GM20431 (cell line): ENCODE results near the gene RAB11FIP3.
"Not testable (repeated sequence)": the region's sequence is repeated elsewhere in the genome, so short reads cannot be mapped to it uniquely, and the experiment has no call there.

ENCODE experiments used
- in situ Hi-C: fragments of 300-500 bp; cut with MseI, MboI; formaldehyde crosslinking; loops from one replicate; pipeline ENCODE4 v1.15.0; 2020; ENCODE audit warnings: low sequenced_read_pairs; ENCODE audit not compliant: unreplicated experiment

The RAB11FIP3 gene

DNA sequence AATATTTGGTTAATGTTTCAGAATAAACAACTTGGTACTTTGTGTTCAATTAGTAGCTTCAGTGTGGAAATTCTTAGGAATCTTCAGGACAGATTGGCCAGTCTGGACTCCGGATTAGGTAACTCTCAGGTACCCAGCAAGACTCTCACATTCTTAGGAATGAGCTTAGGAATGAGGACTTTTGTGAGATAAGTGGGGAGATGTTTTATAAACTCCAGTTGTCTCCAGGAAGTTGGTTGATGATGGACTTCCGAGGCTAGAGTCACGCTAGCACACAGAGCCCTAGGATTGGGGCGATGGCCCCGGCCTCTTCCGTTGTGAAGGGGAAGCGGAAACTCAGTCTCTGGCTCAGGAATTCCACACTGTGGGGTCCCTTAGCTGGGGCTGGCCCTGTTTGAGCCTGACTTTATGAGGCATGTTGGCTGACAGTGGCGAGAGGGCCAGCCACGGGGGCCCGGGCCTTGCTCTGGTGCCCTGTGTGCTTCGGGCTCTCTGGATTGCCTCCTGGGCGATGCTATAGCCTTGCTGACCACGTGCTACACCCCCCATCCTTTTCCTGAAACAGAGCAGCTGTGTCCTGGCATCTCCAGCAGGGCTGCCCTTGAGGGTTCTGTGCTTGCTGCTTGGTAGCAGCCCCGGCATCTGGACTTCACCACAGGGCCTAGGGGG lies 32.4 kb downstream of the RAB11FIP3 start:
- in situ Hi-C loops = no loop called here

DNA sequence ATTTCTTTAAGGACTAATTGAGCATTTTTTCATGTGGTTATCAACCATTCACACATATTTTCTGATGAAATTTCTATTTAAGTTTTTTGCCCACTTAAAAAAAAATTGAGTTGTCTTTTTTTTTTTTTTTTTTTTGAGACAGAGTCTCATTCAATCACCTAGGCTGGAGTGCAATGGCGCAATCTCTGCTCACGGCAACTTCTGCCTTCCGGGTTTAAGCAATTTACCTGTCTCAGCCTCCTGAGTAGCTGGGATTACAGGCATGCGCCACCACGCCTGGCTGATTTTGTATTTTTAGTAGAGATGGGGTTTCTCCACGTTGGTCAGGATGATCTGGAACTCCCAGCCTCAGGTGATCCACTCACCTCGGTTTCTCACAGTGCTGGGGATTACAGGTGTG lies 34.3 kb downstream of the RAB11FIP3 start:
- in situ Hi-C loops = no loop called here

DNA sequence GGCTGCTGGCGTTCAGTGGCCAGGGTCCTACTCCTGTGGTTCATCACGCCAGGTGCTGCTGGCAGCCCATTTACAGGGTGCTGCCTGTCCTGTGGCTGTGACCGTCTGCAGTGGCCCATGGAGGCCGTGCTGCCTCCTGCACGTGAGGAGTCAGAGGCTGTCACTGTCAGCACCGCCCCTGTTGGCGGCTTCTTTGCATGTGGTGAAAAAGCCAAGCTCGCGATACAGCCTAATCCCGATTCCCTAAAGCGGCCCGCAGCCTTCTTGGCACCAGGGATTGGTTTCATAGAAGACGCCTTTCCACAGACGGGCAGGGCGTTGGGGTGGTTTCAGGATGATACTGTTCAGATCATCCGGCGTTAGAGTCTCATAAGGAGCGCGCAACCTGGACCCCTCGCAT lies 35.3 kb downstream of the RAB11FIP3 start:
- in situ Hi-C loops = no loop called here

DNA sequence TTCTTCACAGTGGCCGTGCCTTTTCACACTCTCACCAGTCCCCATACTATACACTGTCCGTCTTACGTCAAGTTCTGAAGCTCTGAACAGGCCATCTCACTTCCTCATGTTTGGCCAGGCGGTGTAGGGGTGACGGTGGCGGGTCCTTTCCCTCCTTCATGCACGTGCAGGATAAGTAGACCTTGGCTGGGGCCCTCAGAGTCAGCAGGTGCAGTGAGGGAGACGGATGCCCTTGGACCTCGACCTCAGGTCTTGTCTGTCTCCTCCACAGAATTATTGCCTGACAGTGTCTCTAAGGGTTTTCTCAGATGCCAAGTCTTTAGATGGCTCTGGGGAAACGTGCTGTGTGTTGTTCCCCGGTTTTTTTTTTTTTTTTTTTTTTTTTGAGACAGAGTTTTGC lies 37.6 kb downstream of the RAB11FIP3 start:
- in situ Hi-C loops = no loop called here

DNA sequence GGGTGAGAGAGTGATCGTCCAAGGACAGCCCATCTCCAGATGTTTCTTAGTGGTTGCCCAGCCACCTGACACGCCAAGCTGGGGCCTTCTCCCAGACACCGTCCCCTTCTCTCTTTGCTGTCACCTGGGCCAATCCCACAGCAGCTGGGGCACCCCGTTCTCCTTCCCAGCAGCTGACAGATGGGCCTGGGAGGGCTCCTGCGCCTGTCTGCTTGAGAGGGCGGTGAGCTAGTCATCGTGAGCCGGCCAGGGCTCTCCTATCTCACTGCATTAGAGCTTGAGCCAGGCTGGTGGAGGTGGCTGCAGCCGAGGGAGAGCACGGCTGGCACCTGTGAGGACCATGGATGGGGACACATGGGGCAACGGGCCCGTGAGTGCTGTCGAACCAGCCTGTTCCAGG lies 41.2 kb downstream of the RAB11FIP3 start:
- in situ Hi-C loops = no loop called here

DNA sequence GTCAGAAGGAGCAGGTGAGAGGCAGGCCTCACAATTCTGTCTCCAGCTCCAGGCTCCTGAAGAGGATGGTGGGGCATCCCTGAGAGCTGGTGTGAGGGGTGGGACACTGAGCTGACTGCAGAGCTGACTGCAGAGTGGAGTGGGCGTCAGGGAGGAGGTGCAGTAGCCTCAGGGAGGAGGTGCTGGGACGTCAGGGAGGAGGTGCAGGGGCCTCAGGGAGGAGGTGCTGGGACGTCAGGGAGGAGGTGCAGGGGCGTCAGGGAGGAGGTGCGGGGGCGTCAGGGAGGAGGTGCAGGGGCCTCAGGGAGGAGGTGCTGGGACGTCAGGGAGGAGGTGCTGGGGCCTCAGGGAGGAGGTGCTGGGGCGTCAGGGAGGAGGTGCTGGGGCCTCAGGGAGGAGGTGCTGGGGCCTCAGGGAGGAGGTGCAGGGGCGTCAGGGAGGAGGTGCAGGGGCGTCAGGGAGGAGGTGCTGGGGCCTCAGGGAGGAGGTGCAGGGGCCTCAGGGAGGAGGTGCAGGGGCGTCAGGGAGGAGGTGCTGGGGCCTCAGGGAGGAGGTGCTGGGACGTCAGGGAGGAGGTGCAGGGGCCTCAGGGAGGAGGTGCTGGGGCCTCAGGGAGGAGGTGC lies 41.9 kb downstream of the RAB11FIP3 start:
- in situ Hi-C loops = not testable (repeated sequence)

DNA sequence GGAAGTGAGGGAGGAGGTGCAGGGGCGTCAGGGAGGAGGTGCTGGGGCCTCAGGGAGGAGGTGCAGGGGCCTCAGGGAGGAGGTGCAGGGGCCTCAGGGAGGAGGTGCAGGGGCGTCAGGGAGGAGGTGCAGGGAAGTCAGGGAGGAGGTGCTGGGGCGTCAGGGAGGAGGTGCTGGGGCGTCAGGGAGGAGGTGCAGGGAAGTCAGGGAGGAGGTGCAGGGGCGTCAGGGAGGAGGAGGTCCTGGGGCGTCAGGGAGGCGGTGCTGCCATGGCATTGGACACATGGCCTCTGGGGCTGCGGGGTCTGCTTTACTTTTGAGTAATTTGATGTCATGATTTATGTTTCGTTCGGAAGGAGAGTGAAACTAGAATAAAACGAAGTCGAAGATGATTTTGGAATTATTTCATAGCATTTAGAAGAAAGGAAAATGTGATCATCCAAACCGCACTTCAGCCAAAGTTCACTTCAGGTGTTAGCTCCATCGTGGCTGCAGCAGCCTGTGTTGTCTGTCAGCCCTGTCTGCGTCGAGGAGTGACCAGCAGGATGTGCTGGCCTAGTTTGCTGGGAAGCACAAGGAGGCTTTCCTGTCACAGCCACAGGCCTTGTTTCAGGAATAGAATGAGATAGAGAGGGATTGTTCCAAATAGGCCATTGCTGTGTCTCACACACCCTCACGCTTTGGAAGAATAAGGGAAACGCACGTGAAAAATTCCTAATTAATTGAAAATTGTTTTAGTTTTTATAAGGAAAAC lies 42.8 kb downstream of the RAB11FIP3 start:
- in situ Hi-C loops = no loop called here

DNA sequence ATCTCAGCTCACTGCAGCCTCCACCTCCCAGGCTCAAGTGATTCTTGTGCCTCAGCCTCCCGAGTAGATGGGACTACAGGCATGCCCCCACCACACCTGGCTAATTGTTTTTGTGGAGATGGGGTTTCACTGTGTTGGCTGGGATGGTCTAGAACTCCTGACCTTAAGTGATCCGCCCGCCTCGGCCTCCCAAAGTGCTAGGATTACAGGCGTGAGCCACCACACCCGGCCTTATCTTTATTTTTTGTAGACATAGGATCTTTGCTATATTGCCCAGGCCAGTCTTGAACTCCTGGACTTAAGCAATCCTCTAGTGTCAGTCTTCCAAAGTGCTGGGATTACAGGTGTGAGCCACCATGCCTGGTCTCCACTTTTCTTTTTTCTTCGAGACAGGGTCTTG lies 44.0 kb downstream of the RAB11FIP3 start:
- in situ Hi-C loops = not testable (repeated sequence)

DNA sequence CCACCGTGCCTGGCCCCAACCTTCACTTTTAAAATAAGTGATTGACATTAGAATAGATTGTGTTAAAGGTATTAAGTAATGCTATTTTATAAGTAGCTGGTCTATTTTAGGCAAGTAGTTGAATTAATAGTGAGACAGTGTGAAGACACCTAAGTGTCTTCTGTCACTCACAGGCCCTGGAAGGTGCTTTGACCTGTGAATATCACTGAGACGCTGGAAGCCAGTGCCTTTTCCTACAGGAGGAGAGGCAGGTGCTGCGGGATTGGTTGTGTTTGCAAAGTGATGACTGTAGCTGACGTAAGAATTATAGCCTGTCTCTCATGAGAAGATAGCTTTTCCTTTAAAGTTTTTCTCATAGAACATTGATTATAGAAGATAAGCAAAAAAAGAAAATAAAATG lies 45.0 kb downstream of the RAB11FIP3 start:
- in situ Hi-C loops = no loop called here

DNA sequence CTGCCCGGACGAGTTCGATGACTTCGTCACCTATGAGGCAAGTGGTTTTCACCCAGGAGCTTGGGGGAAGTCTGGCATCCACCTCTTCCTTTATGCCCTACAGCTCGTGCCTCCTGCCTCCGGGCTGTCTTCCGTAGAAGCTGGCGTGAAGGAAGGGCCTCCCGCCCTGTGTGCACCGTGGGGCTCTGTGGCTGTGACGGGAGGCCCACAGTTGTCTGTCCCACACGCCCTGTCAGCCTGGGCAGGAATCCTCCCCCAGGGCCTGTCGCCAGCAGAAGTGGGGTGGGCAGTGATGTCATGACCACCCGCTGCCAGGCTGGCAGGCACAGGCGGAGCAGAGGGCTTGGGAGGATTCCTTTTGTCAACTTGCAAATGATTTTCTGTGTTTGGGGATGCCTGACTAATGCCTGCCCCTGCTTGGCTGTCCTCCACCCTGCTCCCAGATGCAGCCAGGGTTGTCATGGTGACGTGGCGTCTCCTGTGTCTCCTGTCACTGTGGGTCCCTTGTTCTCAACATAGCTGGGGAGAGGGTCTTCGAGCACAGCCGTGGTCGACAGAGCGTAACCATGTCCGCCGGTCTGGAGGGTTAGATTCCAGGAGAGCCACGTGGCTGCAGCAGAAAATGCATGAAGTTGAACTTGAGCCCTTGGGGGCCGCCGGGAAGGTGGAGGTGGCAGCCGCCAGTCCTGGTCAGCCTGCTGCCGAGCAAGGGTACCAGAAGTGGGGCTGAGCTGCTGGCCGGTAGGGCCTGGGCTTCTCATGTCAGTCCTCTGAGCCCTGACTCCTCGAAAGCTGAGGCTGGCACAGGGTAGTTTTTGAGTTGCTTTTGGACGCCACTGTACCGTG lies 46.1 kb downstream of the RAB11FIP3 start:
- in situ Hi-C loops = no loop called here

DNA sequence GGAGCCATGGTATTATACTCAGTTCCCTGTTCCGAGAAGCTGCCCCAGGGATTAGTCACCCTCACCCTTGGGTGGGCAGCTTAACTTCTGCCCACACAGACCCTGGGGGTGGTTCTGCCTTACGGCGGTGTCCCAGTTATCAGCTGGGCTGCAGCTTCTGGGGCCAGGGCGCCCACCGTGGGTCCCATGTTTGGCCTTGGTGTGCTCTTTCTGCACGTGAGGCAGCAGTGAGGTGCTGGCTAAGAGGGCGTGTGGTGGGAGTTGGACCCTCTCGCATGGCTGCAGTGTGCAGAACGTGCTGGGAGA lies 46.7 kb downstream of the RAB11FIP3 start:
- in situ Hi-C loops = no loop called here

DNA sequence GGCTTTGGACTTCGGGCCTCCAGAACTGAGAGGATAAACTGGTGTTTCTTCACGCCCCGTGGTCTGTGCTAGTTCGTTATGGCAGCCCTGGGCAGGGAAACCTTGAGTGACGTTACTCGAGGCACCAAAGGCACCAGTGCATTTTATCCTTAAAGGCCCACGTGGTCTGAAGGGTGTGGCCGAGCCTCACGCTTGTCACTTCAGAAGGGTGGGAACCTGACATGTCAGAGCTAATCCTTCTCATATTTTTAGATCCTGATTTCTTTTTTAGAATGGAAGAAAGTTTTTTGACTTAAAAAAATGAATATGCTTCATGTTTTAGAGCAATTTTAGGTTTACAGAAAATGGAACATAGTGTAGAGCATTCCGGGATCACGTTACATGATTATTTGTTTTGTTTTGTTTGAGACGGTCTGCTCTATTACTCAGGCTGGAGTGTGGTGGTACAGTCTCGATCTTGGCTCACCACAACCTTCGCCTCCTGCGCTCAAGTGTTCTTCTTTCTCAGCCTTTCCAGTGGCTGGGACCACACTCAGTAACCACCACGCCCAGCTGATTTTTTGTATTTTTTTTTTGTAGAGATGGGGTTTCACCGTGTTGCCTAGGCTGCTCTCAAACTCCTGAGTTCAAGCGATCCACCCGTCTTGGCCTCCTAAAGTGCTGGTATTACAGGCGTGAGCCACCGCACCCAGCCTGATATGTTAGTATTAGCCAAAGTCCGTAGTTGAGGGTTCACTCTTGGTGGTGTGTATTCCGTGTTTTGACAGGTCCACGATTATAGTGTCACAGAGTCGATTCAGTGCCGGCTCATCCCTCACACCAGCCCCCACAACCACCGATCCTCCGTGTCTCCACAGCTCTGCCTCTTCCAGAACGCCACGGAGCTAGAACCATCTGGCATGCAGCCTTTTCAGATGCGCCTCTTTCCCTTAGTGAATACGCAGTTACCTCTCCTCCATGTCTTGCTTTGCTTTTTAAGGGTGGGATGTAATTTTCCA lies 47.9 kb downstream of the RAB11FIP3 start:
- in situ Hi-C loops = no loop called here

DNA sequence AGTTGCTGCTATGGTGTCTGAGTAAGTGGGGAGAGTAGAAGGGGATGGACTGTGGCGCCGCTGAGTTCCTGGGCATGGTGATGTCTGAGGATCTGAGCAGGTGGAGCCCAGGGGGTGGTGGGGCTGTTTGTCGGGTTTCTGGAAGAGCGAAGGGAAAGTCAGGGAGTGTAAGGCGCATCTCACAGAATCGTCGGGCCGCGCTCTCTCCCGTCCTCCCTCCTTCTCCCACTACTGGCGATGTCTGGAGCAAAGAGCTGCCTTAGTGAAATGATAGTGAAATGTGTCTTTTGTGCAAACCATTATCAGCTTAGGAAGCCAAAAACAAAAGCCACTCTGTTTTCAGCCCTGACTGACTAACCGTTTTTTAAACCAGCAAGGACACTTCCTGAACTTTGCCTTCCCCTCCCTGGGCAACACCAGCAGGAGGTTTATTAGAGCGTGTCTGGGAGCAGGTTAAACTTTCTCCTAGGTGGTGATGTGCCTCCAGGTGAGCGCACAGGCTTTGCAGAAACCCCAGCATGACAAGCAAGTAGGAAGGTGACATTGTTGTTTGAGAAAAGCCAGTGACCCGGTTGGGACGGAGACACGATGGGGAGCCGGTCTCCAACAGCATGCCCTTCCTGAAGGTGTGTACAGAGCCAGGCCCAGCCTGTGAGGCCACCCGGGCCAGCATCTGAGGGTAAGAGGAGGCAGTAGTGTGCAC lies 49.1 kb downstream of the RAB11FIP3 start:
- in situ Hi-C loops = no loop called here

DNA sequence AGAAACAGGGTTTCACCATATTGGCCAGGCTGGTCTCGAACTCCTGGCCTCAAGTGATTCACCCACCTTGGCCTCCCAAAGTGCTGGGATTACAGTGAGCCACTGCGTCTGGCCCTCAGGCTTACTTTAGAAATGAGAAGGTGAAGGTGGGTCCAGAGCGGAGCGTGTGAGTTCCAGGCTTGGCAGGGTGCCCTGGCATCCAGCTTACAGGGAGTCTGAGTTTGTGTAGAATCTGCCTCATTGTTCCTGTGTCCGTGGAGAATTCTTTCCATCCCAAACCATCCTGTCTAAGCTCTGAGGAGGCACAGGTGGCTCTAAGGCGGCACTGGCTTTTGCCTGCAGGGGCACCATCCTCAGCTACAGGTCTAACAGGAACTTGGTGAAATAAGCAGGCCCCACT lies 50.6 kb downstream of the RAB11FIP3 start:
- in situ Hi-C loops = no loop called here

DNA sequence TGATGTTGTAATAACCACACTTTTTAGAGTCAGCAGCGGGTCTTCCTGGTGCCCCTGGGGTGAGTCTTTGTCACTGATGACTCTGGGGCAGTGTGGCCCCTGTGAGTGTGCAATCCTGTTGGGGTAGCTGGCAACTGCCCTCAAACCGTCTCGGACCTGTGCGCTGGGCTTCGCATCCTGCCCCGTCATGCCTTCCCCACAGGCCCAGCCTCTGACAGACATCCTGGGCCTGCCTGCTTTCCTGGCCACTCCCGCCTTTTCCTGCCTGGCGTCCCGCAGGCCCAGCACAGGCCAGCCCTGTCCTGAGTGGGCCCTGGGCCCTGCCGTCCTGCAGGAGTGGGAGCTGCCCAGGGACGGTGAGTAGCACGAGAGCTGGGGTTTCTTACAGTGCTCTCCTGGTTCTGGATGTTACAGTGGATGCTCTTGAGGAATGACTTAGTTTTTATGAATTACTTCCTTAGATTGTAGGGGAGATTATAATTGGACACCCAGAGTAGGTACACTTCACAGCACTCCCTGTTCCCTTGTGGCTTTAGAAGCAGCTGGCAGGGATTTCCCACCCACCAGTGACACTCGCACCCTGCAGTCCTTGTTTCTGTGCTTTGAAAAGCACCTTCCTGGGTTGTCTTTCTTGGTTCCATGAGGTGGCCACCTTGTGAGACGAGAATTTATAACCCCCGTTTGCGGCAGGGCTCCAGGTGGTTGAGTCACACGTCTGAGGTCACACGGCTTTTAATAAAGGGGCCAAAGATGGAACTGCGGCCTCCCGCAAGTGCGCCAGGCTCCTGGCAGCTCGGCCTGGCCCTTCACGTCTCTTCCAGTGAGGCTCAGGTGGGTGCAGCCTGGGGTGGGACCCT lies 52.1 kb downstream of the RAB11FIP3 start:
- in situ Hi-C loops = no loop called here

DNA sequence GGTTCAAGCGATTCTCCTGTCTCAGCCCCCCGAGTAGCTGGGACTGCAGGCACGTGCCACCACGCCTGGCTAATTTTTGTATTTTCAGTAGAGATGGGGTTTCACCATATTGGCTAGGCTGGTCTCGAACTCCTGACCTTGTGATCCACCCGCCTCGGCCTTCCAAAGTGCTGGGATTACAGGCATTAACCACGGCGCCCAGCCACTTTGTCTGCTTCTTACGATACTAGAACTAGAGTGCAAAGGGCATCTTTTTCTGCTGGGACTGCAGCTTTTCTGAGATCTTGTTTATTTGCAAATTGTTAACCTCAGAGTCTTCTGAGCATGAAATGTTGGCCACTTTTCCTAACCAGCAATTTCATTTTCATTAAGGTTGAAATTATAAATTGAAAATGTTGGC lies 52.8 kb downstream of the RAB11FIP3 start:
- in situ Hi-C loops = not testable (repeated sequence)

DNA sequence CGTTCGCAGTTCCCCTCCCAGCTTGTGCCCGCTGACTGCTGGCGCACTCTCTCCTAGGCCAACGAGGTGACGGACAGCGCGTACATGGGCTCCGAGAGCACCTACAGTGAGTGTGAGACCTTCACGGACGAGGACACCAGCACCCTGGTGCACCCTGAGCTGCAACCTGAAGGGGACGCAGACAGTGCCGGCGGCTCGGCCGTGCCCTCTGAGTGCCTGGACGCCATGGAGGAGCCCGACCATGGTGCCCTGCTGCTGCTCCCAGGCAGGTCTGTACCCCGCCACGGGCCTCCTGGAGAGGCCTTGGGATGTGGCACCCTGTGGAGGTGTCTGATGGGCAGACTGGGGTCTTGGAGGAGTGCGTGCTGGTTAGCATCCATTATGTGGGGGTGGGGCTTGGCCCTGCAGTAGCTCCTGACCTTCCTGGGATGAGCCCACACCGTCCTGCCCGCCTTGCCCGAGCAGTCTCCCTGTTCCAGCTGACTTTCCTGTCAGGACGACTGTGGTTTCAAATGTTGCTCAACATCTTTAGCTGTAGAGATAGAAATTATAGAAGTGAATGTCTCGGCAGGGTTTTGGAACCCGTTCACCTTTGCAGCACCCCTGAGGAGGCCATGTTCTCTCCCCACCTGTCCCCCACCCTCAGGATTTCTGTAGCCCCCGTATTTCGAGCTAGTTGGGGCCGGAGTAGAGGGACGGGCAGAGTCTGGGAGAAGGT lies 57.2 kb downstream of the RAB11FIP3 start:
- in situ Hi-C loops = no loop called here
